Kidney epithelial cell (primary cell): ENCODE measurements around the gene MEGF6. TPM values are rescaled to one million over a fixed set of nuclear protein-coding genes. Genes with fewer than 3 reads are reported as not detected.

Experiments
- DNase-seq: peaks from one replicate; pipeline ENCODE4 v3.0.0-alpha.2; 2010; ENCODE audit warnings: low read depth
- H3K27me3 ChIP-seq: 2 replicates; pipeline ENCODE4 v1.6.0; 2011; ENCODE audit warnings: low read length; ENCODE audit not compliant: control insufficient read depth, insufficient read depth
- H3K36me3 ChIP-seq: 2 replicates; pipeline ENCODE4 v1.5.1; 2011; ENCODE audit warnings: low read length; ENCODE audit not compliant: control insufficient read depth, insufficient read depth
- H3K4me3 ChIP-seq: 2 replicates; pipeline ENCODE4 v1.5.1; 2011; ENCODE audit warnings: low read depth, mild to moderate bottlenecking, control low read depth, low read length
- CTCF ChIP-seq: IDR thresholded peaks from 2 replicates; pipeline ENCODE4 v1.5.1; 2011; ENCODE audit warnings: mild to moderate bottlenecking, moderate library complexity, low read length, control low read depth, inconsistent platforms; ENCODE audit not compliant: insufficient read depth, poor library complexity, severe bottlenecking
- total RNA-seq: library from RNA; depleted of rRNA; stranded (reverse); fragments of >200 nt; gene quantifications from 2 replicates; pipeline ENCODE4 v1.2.3, GENCODE V29; 2015

Gene MEGF6
- total RNA-seq, 1 donor from 2014 or later = 13.1 TPM

GRCh38 chr1:3602375-3602774, 8.9 kb downstream of the MEGF6 start:
- H3K27me3 ChIP-seq = peaks cover 11% of the 10 kb centered on the region
- no peak overlapping the region for H3K4me3 ChIP-seq
- H3K36me3 ChIP-seq = no peaks in the 10 kb centered on the region
- no peak for DNase-seq
- TF ChIP-seq CTCF = no peak

GRCh38 chr1:3601743-3602142, 9.6 kb downstream of the MEGF6 start:
- H3K36me3 ChIP-seq = no peaks in the 10 kb centered on the region
- H3K27me3 ChIP-seq = peaks cover 11% of the 10 kb centered on the region
- no peak for TF ChIP-seq CTCF
- H3K4me3 ChIP-seq = no peak overlapping the region
- no peak for DNase-seq

- Histone ChIP-seq H3K27me3 (peaks cover 11% of the 10 kb centered on the region), H3K36me3 (no peaks in the 10 kb centered on the region), H3K4me3 (no peak overlapping the region)
- TF ChIP-seq CTCF = no peak
- no peak for DNase-seq
These were observed 11.0 kb downstream of the MEGF6 start for GRCh38 chr1:3600354-3600753.

GRCh38 chr1:3599816-3600215, 11.5 kb downstream of the MEGF6 start:
- H3K36me3 ChIP-seq = no peaks in the 10 kb centered on the region
- no peak for TF ChIP-seq CTCF
- DNase-seq = no peak
- no peak overlapping the region for H3K4me3 ChIP-seq
- H3K27me3 ChIP-seq = peaks cover 13% of the 10 kb centered on the region

GRCh38 chr1:3599286-3599811, 12.0 kb downstream of the MEGF6 start:
- no peak for DNase-seq
- TF ChIP-seq CTCF = no peak
- H3K4me3 ChIP-seq = no peak overlapping the region
- H3K36me3 ChIP-seq = no peaks in the 10 kb centered on the region
- H3K27me3 ChIP-seq = peaks cover 13% of the 10 kb centered on the region
